Upper lobe of left lung (tissue), 4 donors: ENCODE data around the gene RPL27.

ENCODE experiments used
- POLR2A ChIP-seq, 4 donors: fragments of 450-650 bp; IDR thresholded peaks; one replicate each; pipeline ENCODE4 v1.5.1; 2016 to 2017; ENCODE audit warnings: antibody characterized with exemption in 4 of 4, mild to moderate bottlenecking in 2 of 4
- POLR2AphosphoS5 ChIP-seq, 2 donors: sonication (generic); formaldehyde crosslinking; IDR thresholded peaks; one replicate each; pipeline ENCODE4 v1.5.1; 2017; ENCODE audit warnings: antibody characterized with exemption in 2 of 2

DNA sequence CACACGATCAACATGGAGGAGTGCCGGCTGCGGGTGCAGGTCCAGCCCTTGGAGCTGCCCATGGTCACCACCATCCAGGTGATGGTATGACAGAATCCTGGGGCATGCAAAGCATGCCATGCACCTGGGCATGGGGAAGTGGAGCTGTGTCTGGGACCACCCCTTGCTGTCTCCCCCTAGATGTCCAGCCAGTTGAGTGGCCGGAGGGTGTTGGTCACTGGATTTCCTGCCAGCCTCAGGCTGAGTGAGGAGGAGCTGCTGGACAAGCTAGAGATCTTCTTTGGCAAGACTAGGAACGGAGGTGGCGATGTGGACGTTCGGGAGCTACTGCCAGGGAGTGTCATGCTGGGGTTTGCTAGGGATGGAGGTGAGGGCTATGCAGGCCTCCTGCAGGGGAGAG, 15.1 kb downstream of the RPL27 start:
- TF ChIP-seq POLR2A (IDR thresholded peaks at IDR 0.05) (no peak), POLR2AphosphoS5 (IDR thresholded peaks at IDR 0.05) (no peak)
